Hematopoietic multipotent progenitor cell treated with erythropoietin and hydrocortisone succinate and interleukin-3 and kit ligand, for 17 days (in vitro differentiated cells): ENCODE data around the gene COA3.

Experiments
- DNase-seq: peaks from one replicate; pipeline ENCODE4 v3.0.0-alpha.2; 2015; ENCODE audit warnings: low spot score

Gene COA3

GRCh38 chr17:42817866-42818265, 19.4 kb upstream of the COA3 start:
- no peak for DNase-seq

GRCh38 chr17:42814633-42815399, 16.3 kb upstream of the COA3 start:
- no peak for DNase-seq

DNA sequence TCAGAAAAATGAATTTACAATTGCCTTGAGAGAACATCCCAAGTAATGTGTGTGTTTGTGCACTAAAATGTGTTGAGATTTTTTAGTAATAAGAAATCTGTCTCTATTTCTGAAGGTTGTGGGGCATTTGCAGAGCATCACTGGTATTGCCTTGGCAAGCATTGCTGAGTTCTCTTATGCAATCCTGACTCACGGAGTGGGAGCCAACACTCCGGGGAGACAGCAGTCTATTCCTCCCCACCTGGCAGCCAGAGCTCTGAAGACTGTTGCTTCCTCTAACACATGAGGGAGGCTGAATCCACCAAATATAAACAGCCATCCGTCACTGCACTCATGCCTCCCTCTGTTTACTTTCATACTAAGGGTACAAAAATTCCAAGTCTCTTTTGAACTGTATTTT, 10.7 kb upstream of the COA3 start:
- DNase-seq = no peak

DNA sequence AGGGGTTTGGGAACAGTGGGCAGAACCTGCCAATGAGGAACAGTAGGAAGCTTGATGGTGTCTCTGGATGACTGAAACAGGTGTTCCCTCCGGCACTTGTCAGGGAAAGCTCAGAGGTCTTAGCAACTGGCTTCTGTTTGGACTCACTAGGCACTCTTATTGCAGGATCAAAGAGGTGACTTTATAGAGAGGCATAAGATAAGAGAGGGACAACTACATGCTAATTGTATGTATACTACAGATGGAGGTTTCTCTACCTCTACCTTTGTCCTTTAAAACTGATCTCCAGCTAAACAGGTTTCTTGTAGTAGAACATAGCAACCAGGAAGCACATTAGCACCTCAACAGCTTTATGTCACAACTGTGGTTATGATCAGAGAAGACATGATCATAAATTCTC, 7.7 kb upstream of the COA3 start:
- DNase-seq = no peak

GRCh38 chr17:42804918-42805367, 6.4 kb upstream of the COA3 start:
- DNase-seq = no peak

DNA sequence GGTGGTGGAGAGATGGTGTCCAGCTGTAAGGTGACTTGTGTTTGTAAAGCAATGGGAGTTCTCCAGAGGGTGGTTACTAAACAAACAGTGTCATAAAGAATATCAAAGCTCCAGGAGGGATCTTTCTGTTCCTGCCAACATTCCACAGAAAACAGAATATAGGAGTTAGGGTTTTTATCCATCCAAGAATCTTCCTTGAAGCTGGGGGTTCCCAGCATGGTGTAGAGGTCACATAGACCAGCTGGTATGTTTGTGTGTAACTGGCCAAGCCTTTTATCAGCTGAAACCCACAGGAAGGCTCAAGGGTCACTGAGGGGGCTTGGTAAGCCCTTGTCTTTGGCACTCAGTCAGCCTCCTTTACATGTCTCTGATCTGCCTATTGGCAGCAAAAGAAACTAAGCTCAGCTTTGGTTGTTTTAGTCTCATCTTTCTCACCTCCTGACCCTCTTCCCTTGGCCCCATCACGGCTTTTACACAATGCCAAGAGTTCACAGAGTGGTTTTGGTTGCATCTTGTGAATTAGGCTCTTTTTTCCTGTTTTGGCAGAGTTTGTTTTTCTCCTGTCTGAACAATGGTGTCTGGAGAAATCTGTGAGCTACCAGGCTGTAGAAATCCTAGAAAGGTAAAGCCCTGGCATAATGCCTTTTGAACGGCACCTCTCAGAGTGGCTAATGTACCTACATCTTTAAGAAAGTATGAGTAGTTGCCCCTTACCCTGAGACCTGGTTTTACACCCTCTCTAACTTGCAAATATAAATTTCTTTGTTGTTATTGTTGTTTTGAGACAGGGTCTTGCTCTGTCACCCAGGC, 4.8 kb upstream of the COA3 start:
- DNase-seq = no peak

GRCh38 chr17:42798011-42798382, 507 bp downstream of the COA3 start:
- no peak for DNase-seq

DNA sequence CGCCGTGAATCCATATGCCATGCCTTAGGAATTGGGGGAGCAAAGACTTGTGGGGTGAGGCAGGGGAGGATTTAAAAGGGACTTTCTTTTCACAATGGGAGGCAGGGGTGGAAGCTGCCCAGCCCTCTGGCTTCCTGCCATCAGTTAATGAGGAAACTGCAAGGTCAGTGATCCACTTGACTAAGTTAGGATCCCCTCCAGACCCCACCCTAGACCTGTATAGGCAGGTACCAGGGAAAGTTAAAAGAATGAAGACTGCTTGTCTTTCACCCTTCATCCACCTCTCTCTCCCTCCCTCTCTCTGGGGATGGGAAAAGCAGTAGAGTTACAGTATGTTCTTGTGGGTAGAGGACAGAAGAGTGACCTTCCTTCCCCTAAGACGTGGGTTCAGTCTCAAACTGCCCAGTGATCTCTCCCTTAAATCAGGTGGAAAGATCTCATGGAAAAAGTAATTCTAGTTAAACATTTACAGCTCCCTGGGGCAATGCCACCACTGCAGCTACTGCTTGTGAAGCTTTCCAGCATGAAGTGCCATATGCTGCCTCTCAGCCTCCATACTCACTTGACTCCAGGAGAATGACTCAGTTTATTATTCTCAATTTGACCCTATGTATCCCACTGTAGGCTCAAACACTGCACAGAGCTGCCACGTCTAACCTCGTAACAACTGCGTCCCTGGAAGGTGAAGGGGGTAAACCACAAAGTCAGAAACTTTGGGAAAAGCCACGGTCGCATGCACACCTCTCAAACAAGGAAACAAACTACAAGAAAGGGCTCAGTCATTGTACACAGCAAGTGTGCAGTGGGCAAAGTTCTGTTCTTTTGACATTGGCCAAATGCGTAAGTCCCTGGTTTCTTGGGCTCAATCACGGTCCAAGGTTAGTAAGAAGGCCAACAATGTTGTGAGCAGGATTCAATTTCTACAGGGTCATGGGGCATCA, 1.2 kb downstream of the COA3 start:
- DNase-seq = no peak

- no peak for DNase-seq
Observed at GRCh38 chr17:42796066-42796758, 2.3 kb downstream of the COA3 start.

GRCh38 chr17:42795465-42795864, 3.0 kb downstream of the COA3 start:
- DNase-seq = no peak

DNA sequence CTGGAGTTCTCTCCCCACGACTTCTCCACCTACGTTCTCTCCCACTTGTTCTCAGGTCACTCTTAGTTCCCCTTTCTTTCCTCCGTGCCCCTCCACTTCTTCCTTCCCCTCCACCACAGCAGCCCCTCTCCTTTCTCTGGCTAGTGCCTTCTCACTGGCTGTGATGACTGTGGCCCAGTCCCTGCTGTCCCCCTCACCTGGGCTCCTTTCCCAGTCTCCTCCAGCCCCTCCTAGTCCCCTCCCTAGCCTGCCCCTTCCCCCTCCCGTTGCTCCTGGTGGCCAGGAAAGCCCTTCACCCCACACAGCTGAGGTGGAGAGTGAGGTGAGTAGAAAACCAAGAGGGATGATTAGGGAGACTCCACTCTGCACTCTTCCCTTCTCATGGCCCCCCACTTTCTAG, 3.4 kb downstream of the COA3 start:
- DNase-seq = no peak

- DNase-seq = no peak
Observed at GRCh38 chr17:42792545-42792944, 6.0 kb downstream of the COA3 start.

DNA sequence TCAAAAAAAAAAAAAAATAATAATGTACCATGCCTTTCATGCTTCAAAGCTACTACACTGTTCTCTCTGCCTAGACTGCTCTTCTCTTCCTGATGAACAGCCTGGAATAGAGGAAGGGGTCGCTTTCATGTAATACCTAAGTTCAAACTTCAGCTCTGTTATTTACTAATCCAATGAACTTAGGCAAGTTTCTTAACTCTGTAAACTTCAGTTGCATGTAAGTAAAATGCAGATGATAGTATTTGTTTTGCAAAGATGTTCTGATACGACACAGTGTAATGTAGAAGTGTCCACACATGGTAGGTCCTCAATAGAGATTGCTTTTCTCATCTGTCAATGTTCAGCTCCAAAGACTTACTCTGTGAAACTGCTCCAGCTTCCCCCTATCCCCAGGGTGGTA, 6.6 kb downstream of the COA3 start:
- no peak for DNase-seq

- no peak for DNase-seq
Observed at GRCh38 chr17:42787266-42787665, 11.2 kb downstream of the COA3 start.

DNA sequence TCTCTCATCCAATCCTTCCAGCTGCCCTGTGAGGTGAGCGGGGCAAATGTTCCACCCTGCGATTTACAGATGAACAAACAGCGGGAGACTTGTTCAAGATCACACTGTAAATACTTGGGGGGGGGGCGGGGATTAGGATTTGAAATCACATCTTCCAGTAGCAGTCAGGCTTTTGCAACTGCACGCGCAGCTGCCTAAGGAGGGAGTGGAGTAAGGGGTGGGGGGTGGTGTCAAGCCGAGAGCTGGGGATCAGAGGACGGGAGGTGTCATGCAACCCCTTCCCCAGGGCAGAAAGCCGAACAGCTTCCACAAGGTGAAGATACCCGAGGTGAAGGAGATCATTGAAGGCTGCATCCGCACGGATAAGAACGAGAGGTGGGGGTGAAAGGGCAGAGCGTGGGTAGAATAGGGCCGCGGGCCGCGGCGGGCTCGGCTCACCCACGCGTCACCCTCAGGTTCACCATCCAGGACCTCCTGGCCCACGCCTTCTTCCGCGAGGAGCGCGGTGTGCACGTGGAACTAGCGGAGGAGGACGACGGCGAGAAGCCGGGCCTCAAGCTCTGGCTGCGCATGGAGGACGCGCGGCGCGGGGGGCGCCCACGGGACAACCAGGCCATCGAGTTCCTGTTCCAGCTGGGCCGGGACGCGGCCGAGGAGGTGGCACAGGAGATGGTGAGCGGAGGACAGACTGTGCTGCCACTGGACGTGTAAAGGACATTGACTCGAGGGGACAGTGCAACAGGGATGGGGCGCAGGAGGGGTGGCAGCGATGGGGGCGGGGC, 13.5 kb downstream of the COA3 start:
- DNase-seq = no peak

DNA sequence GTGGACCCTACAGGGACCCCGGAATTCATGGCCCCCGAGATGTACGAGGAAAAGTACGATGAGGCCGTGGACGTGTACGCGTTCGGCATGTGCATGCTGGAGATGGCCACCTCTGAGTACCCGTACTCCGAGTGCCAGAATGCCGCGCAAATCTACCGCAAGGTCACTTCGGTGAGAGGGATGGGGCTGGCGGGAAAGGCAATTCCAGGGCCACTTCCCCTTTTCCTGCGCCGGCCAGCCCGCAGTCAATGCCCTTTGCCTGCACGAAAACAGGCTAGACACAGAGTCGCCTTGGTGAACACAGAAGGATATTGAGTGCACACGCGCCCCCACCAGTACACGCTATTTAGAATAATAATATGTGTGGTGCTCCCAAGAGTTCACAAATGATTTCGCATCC, 14.1 kb downstream of the COA3 start:
- no peak for DNase-seq

- DNase-seq = no peak
Observed at GRCh38 chr17:42783791-42784138, 14.7 kb downstream of the COA3 start.

- no peak for DNase-seq
Observed at GRCh38 chr17:42783062-42783790, 15.3 kb downstream of the COA3 start.

GRCh38 chr17:42782166-42783061, 16.1 kb downstream of the COA3 start:
- DNase-seq = no peak
